OCI-LY7 (cell line): Measurements from ENCODE around the gene ERCC3. TPM values are rescaled to one million over a fixed set of nuclear protein-coding genes. Genes with fewer than 3 reads are reported as not detected.

Source experiments
- BruUV-seq: library from RNA; stranded (reverse); fragments of 400-500 nt; replicated peaks from 2 replicates; lab custom pipeline; 2021; lab: Mats Ljungman, UMichigan
- CTCF ChIA-PET: fragments of 300-600 bp; sonication (Branson Sonifier 250); formaldehyde crosslinking; loops from one replicate; lab custom pipeline; 2022; ENCODE audit warnings: antibody characterized with exemption; ENCODE audit not compliant: unreplicated experiment; lab: Charles Lee
- POLR2A ChIA-PET: fragments of 300-600 bp; sonication (Branson Sonifier 250); formaldehyde crosslinking; loops from one replicate; lab custom pipeline; 2022; ENCODE audit warnings: antibody characterized with exemption; lab: Charles Lee
- DNase-seq: peaks from one replicate; pipeline ENCODE4 v3.0.0-alpha.2; 2015; ENCODE audit warnings: low spot score
- H2AFZ ChIP-seq: fragments of 200-600 bp; sonication (generic), shearing (Covaris generic); 2 replicates; pipeline ENCODE4 v1.6.1; 2014; ENCODE audit warnings: mild to moderate bottlenecking, antibody characterized with exemption, low read length, moderate library complexity
- H3K27ac ChIP-seq: fragments of 200-600 bp; sonication (generic); 2 replicates; pipeline ENCODE4 v1.5.1; 2014; ENCODE audit warnings: mixed run types, low read depth, mild to moderate bottlenecking, moderate library complexity, low read length, inconsistent platforms; ENCODE audit not compliant: poor library complexity, severe bottlenecking
- H3K36me3 ChIP-seq: fragments of 200-600 bp; sonication (generic); 2 replicates; pipeline ENCODE4 v1.6.1; 2014; ENCODE audit warnings: mild to moderate bottlenecking, antibody characterized with exemption, low read length, moderate library complexity, mixed read lengths; ENCODE audit not compliant: insufficient read depth
- H3K4me1 ChIP-seq: fragments of 200-600 bp; sonication (generic); 2 replicates; pipeline ENCODE4 v1.5.1; 2014; ENCODE audit warnings: mild to moderate bottlenecking, low read length; ENCODE audit not compliant: insufficient read depth, poor library complexity, severe bottlenecking
- H3K4me2 ChIP-seq: fragments of 200-600 bp; sonication (generic); 2 replicates; pipeline ENCODE4 v1.6.1; 2014; ENCODE audit warnings: mild to moderate bottlenecking, low read length
- H3K4me3 ChIP-seq: fragments of 200-600 bp; sonication (generic); 2 replicates; pipeline ENCODE4 v1.5.1; 2014; ENCODE audit warnings: mild to moderate bottlenecking, low read depth, low read length; ENCODE audit not compliant: poor library complexity, severe bottlenecking
- H3K79me2 ChIP-seq: fragments of 200-600 bp; sonication (generic); 2 replicates; pipeline ENCODE4 v1.6.1; 2016; ENCODE audit warnings: low read depth, mild to moderate bottlenecking, low read length, moderate library complexity, mixed read lengths; ENCODE audit not compliant: insufficient read depth
- H3K9me2 ChIP-seq: fragments of 200-600 bp; sonication (generic); 2 replicates; pipeline ENCODE4 v1.6.1; 2016; ENCODE audit warnings: mild to moderate bottlenecking, low read length, mixed read lengths; ENCODE audit not compliant: insufficient read depth
- H3K9me3 ChIP-seq: fragments of 200-600 bp; sonication (generic); 2 replicates; pipeline ENCODE4 v1.6.1; 2014; ENCODE audit warnings: mild to moderate bottlenecking, mixed run types, low read length, mixed read lengths
- H4K20me1 ChIP-seq: fragments of 200-600 bp; sonication (generic); 2 replicates; pipeline ENCODE4 v1.6.1; 2014; ENCODE audit warnings: mild to moderate bottlenecking, antibody characterized with exemption, low read length, moderate library complexity, mixed read lengths; ENCODE audit not compliant: insufficient read depth
- CTCF ChIP-seq: fragments of 200-600 bp; sonication (generic); conservative IDR thresholded peaks from 2 replicates; pipeline ENCODE4 v1.5.1; 2014; ENCODE audit warnings: mild to moderate bottlenecking, antibody characterized with exemption, low read length, moderate library complexity, mixed read lengths
- EZH2phosphoT487 ChIP-seq: fragments of 200-600 bp; sonication (generic); IDR thresholded peaks from 2 replicates; pipeline ENCODE4 v1.6.1; 2018; ENCODE audit warnings: low read depth, borderline replicate concordance, mild to moderate bottlenecking, mixed run types, antibody characterized with exemption, low read length, moderate library complexity, mixed read lengths
- intact Hi-C: fragments of 100-400 bp; cut with micrococcal nuclease; formaldehyde crosslinking; loops from one replicate; pipeline ENCODE4 v1.10.0; 2022; ENCODE audit not compliant: unreplicated experiment
- total RNA-seq, 2 experiments: library from RNA; depleted of rRNA in 1 of 2; stranded (reverse); fragments of >200 nt in 1 of 2; shearing (Covaris generic) in 1 of 2; gene quantifications; 2 replicates each; pipeline ENCODE4 v1.2.3, GENCODE V29; 2014 to 2022

Gene ERCC3
- total RNA-seq, 2 experiments from 2014 or later, result 35.1 to 58.4 TPM

DNA sequence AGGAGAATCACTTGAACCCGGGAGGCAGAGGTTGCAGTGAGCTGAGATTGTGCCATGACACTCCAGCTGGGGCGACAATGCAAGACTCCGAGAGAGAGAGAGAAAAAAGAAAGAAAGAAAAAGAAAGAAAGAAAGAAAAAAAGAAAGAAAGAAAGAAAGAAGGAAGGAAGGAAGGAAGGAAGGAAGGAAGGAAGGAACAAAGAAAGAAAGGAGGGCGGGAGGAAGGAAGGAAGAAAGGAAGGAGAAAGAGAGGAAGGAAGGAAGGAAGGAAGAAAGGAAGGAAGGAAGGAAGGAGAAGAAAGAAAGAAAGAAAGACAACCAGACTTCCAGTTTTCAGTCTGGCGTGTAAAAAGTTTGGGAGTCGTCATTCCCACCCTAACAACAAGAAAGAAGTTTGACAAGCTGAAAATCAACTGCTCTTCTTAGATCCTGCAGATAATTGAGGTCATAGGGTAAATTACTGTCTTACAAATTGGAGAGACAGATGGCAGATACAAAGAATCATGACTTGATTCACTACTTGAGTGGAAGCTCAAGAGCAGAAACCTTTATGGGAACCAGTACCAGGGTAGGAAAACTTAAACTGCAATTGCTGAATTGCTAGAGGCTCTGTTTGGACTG, 58.8 kb downstream of the ERCC3 start:
- Histone ChIP-seq H2AFZ (no peak overlapping the region), H3K9me3 (no peaks in the 10 kb centered on the region), H3K4me3 (no peak overlapping the region), H3K9me2 (no peaks in the 10 kb centered on the region), H3K4me2 (no peak overlapping the region), H4K20me1 (no peaks in the 10 kb centered on the region), H3K27ac (no peak overlapping the region), H3K79me2 (no peaks in the 10 kb centered on the region), H3K4me1 (no peaks in the 10 kb centered on the region), H3K36me3 (no peaks in the 10 kb centered on the region)
- POLR2A ChIA-PET, result no interaction called here
- CTCF ChIA-PET, result no interaction called here
- BruUV-seq, result no TSS peak
- no peak for TF ChIP-seq CTCF
- no peak for TF ChIP-seq EZH2phosphoT487
- intact Hi-C loops, result no loop called here
- no peak for DNase-seq

- Histone ChIP-seq H3K27ac (no peak overlapping the region), H4K20me1 (no peaks in the 10 kb centered on the region), H3K9me2 (no peaks in the 10 kb centered on the region), H3K79me2 (no peaks in the 10 kb centered on the region), H3K4me1 (no peaks in the 10 kb centered on the region), H3K9me3 (no peaks in the 10 kb centered on the region), H3K36me3 (no peaks in the 10 kb centered on the region), H3K4me2 (no peak overlapping the region), H3K4me3 (no peak overlapping the region), H2AFZ (no peak overlapping the region)
- CTCF ChIA-PET, result no interaction called here
- no peak for DNase-seq
- intact Hi-C loops, result loop anchor here (1.0 kb wide), 1 partner anchor 34 kb away; no protein-coding TSS in a partner anchor
- no peak for TF ChIP-seq CTCF
- no peak for TF ChIP-seq EZH2phosphoT487
- POLR2A ChIA-PET, result interaction anchor here (1.0 to 1.8 kb wide), 2 partner anchors 11 to 56 kb away, joined by 3 to 4 read pairs; no protein-coding TSS in a partner anchor
- BruUV-seq, result no TSS peak
Measured at GRCh38 chr2:127233710-127234109, 60.2 kb downstream of the ERCC3 start.

GRCh38 chr2:127231130-127231865, 62.6 kb downstream of the ERCC3 start:
- BruUV-seq, result no TSS peak
- intact Hi-C loops, result no loop called here
- Histone ChIP-seq H2AFZ (no peak overlapping the region), H3K79me2 (no peaks in the 10 kb centered on the region), H3K4me2 (no peak overlapping the region), H3K4me1 (no peaks in the 10 kb centered on the region), H3K9me3 (no peaks in the 10 kb centered on the region), H3K9me2 (no peaks in the 10 kb centered on the region), H3K4me3 (no peak overlapping the region), H3K36me3 (no peaks in the 10 kb centered on the region), H3K27ac (no peak overlapping the region), H4K20me1 (no peaks in the 10 kb centered on the region)
- TF ChIP-seq EZH2phosphoT487 (no peak), CTCF (no peak)
- CTCF ChIA-PET, result no interaction called here
- no peak for DNase-seq
- POLR2A ChIA-PET, result no interaction called here
